OCI-LY7 (cell line): ENCODE measurements around the gene OR51T1.

ENCODE experiments used
- EZH2phosphoT487 ChIP-seq: fragments of 200-600 bp; sonication (generic); IDR thresholded peaks from 2 replicates; pipeline ENCODE4 v1.6.1; 2018; ENCODE audit warnings: low read depth, borderline replicate concordance, mild to moderate bottlenecking, mixed run types, antibody characterized with exemption, low read length, moderate library complexity, mixed read lengths
- TF ChIP-seq, protein P1 (sequence below): fragments of 200-600 bp; sonication (generic); conservative IDR thresholded peaks from 2 replicates; pipeline ENCODE4 v1.5.1; 2014; ENCODE audit warnings: mild to moderate bottlenecking, antibody characterized with exemption, low read length, moderate library complexity, mixed read lengths

DNA sequence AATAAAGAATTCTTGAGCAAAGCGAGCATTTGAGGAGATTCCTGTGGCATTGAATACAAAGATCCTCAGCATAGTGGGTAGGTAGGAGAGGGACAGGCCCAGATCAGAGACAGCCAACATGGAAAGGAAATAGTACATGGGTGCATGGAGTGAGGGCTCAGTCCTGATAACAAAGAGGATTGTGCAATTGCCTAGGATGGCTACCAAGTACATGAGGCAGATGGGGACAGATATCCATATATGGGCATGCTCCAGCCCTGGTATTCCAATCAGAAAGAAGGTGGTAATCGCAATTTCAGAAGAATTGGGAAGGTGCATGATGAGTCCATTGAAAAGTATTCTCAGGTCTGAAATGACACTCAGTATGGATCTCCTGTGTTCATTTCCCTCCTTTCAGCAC is 8.6 kb downstream of the OR51T1 start:
- TF ChIP-seq, protein P1, sequence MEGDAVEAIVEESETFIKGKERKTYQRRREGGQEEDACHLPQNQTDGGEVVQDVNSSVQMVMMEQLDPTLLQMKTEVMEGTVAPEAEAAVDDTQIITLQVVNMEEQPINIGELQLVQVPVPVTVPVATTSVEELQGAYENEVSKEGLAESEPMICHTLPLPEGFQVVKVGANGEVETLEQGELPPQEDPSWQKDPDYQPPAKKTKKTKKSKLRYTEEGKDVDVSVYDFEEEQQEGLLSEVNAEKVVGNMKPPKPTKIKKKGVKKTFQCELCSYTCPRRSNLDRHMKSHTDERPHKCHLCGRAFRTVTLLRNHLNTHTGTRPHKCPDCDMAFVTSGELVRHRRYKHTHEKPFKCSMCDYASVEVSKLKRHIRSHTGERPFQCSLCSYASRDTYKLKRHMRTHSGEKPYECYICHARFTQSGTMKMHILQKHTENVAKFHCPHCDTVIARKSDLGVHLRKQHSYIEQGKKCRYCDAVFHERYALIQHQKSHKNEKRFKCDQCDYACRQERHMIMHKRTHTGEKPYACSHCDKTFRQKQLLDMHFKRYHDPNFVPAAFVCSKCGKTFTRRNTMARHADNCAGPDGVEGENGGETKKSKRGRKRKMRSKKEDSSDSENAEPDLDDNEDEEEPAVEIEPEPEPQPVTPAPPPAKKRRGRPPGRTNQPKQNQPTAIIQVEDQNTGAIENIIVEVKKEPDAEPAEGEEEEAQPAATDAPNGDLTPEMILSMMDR, result no peak
- no peak for TF ChIP-seq EZH2phosphoT487
